Thyroid gland (tissue), 4 donors: ENCODE results near the gene S100A4. TPM values are rescaled to one million over a fixed set of nuclear protein-coding genes. Genes with fewer than 3 reads are reported as not detected.

Source experiments
- DNase-seq, 2 donors: peaks; one replicate each; pipeline ENCODE4 v3.0.0-alpha.2; 2019
- H3K27ac ChIP-seq, 3 donors: fragments of 200-600 bp; sonication (generic); 1 replicate in 2 of 3; 2 replicates in 1 of 3; pipeline ENCODE4 v1.5.1; 2016 to 2019; ENCODE audit warnings: mild to moderate bottlenecking in 1 of 3, moderate library complexity in 1 of 3
- H3K27me3 ChIP-seq: fragments of 200-600 bp; sonication (generic); one replicate; pipeline ENCODE4 v1.5.1; 2019
- H3K36me3 ChIP-seq, 2 donors: fragments of 200-600 bp; sonication (generic); one replicate each; pipeline ENCODE4 v1.5.1; 2016 to 2019
- H3K4me1 ChIP-seq, 2 donors: fragments of 200-600 bp; sonication (generic); one replicate each; pipeline ENCODE4 v1.5.1; 2017 to 2019
- H3K4me3 ChIP-seq, 3 donors: fragments of 200-600 bp; sonication (generic); replicated peaks in 1 of 3; 1 replicate in 2 of 3; 2 replicates in 1 of 3; pipeline ENCODE4 v1.5.1; 2016; ENCODE audit warnings: mild to moderate bottlenecking in 1 of 3
- H3K9me3 ChIP-seq: fragments of 200-600 bp; sonication (generic); one replicate; pipeline ENCODE4 v1.5.1; 2017
- POLR2A ChIP-seq, 2 donors: fragments of 450-650 bp; IDR thresholded peaks; one replicate each; pipeline ENCODE4 v1.6.1; 2017; ENCODE audit warnings: antibody characterized with exemption in 2 of 2, mild to moderate bottlenecking in 2 of 2, moderate library complexity in 1 of 2
- WGBS, 2 donors: methylation state at CpG; one replicate each; pipeline ENCODE4 v1.1.5; 2017; 5-methylcytosine and 5-hydroxymethylcytosine counted together
- intact Hi-C: fragments of 100-400 bp; cut with DNase I; formaldehyde crosslinking; loops from one replicate; pipeline ENCODE4 v1.15.1; 2023
- total RNA-seq, 4 donors: library from RNA; depleted of rRNA; stranded (reverse); fragments of >200 nt; gene quantifications; one replicate each; pipeline ENCODE4 v1.2.3, GENCODE V29; 2016
- TF ChIP-seq, protein P1 (sequence below), 6 experiments: fragments of 200-600 bp in 3 of 6; fragments of 450-650 bp in 3 of 6; sonication (generic) in 3 of 6; IDR thresholded peaks; one replicate each; pipeline ENCODE4 v1.5.1; 2016 to 2019; ENCODE audit warnings: antibody characterized with exemption in 6 of 6, mild to moderate bottlenecking in 2 of 6, inconsistent platforms in 1 of 6, moderate library complexity in 1 of 6

Gene S100A4
- total RNA-seq, 4 donors from 2014 or later: 57.3 to 251 (median 133) TPM

DNA sequence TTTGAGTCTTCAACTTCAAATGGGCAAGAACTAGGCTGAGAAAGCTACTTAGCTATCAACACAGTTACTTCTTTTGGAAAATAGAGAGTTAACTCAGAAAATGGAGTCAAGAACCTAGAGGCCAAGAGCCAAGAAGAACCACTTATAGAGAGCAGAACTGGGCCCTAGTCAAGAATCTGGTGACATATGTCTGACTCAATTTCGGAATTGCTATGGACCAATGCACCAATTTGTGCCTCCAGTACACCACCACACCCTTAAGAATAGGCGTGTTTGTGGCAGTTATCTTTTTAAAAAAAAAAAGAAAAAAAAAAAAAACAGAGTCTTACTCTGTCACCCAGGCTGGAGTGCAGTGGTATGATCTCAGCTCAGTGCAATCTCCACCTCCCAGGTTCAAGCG lies 12.3 kb upstream of the S100A4 start:
- Histone ChIP-seq H3K9me3 (no peaks in the 10 kb centered on the region), H3K36me3 (no peaks in the 10 kb centered on the region), H3K27me3 (no peaks in the 10 kb centered on the region), H3K4me3 (no peak overlapping the region), H3K4me1 (peaks cover 13% of the 10 kb centered on the region in 2 donors), H3K27ac (no peak overlapping the region)
- WGBS, 2 donors: 70 to 84% methylated on average over 3 of the region's 3 CpGs
- intact Hi-C loops: no loop called here
- no peak for TF ChIP-seq POLR2A (IDR thresholded peaks at IDR 0.05)
- TF ChIP-seq, protein P1, sequence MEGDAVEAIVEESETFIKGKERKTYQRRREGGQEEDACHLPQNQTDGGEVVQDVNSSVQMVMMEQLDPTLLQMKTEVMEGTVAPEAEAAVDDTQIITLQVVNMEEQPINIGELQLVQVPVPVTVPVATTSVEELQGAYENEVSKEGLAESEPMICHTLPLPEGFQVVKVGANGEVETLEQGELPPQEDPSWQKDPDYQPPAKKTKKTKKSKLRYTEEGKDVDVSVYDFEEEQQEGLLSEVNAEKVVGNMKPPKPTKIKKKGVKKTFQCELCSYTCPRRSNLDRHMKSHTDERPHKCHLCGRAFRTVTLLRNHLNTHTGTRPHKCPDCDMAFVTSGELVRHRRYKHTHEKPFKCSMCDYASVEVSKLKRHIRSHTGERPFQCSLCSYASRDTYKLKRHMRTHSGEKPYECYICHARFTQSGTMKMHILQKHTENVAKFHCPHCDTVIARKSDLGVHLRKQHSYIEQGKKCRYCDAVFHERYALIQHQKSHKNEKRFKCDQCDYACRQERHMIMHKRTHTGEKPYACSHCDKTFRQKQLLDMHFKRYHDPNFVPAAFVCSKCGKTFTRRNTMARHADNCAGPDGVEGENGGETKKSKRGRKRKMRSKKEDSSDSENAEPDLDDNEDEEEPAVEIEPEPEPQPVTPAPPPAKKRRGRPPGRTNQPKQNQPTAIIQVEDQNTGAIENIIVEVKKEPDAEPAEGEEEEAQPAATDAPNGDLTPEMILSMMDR (IDR thresholded peaks at IDR 0.05): no peak
- no peak for DNase-seq

DNA sequence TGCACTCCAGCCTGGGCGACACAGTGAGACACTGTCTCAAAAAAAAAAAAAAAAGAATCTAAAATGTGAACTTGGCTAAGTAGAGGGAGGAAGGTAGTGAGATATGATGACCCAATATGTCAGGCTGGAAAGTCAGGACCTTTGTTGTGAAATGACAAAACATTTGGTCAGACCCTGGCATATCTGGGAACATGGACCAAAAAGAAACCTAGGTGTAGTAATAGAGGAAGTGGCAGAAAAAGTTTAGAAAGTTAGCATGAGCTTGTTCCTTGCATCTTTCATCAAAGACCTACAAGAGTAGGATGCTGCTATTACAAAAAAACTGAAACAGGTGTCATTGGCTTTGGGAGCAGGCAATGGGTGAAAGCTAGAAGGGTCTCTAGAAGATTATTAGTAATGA lies 10.7 kb upstream of the S100A4 start:
- Histone ChIP-seq H3K4me3 (no peak overlapping the region), H3K36me3 (no peaks in the 10 kb centered on the region), H3K4me1 (peaks cover 13% of the 10 kb centered on the region in 2 donors), H3K27me3 (no peaks in the 10 kb centered on the region), H3K9me3 (no peaks in the 10 kb centered on the region), H3K27ac (no peak overlapping the region)
- intact Hi-C loops: no loop called here
- TF ChIP-seq POLR2A (IDR thresholded peaks at IDR 0.05): no peak
- TF ChIP-seq, protein P1 (IDR thresholded peaks at IDR 0.05): no peak
- DNase-seq: no peak
- 91 to 95% methylated on average over 1 of the region's 1 CpG for WGBS, 2 donors

- Histone ChIP-seq H3K4me1 (peaks cover 16 to 27% of the 10 kb centered on the region in 2 donors), H3K27me3 (no peaks in the 10 kb centered on the region), H3K27ac (peak overlapping the region; percentile 51 to 69 (median 61)), H3K4me3 (no peak overlapping the region), H3K9me3 (no peaks in the 10 kb centered on the region), H3K36me3 (no peaks in the 10 kb centered on the region)
- intact Hi-C loops: no loop called here
- DNase-seq: peak; percentile 37 to 66
- TF ChIP-seq, protein P1 (IDR thresholded peaks at IDR 0.05): no peak
- no peak for TF ChIP-seq POLR2A (IDR thresholded peaks at IDR 0.05)
- 59 to 81% methylated on average over 2 of the region's 2 CpGs for WGBS, 2 donors
Observed at GRCh38 chr1:153553830-153554541, 8.4 kb upstream of the S100A4 start.

- H3K4me1 ChIP-seq: peaks cover 16 to 36% of the 10 kb centered on the region in 2 donors
- H3K36me3 ChIP-seq: no peaks in the 10 kb centered on the region
- intact Hi-C loops: no loop called here
- TF ChIP-seq, protein P1 (IDR thresholded peaks at IDR 0.05): no peak
- DNase-seq: no peak
- H3K27ac ChIP-seq: peak overlapping the region in 1 of 3 donors; percentile 69
- H3K27me3 ChIP-seq: no peaks in the 10 kb centered on the region
- WGBS, 2 donors: 91 to 95% methylated on average over 12 of the region's 12 CpGs
- no peaks in the 10 kb centered on the region for H3K9me3 ChIP-seq
- H3K4me3 ChIP-seq: no peak overlapping the region
Observed at GRCh38 chr1:153553096-153553495, 7.5 kb upstream of the S100A4 start.

GRCh38 chr1:153552335-153552734 lies 6.7 kb upstream of the S100A4 start:
- H3K4me1 ChIP-seq: peaks cover 21 to 44% of the 10 kb centered on the region in 2 donors
- intact Hi-C loops: no loop called here
- 89 to 96% methylated on average over 8 of the region's 8 CpGs for WGBS, 2 donors

More at GRCh38 chr1:153552335-153552734, 6.7 kb upstream of the S100A4 start:
- no peaks in the 10 kb centered on the region for H3K27me3 ChIP-seq
- no peaks in the 10 kb centered on the region for H3K9me3 ChIP-seq
- H3K4me3 ChIP-seq: no peak overlapping the region
- DNase-seq: no peak
- no peaks in the 10 kb centered on the region for H3K36me3 ChIP-seq
- H3K27ac ChIP-seq: no peak overlapping the region
- TF ChIP-seq, protein P1 (IDR thresholded peaks at IDR 0.05): no peak
- no peak for TF ChIP-seq POLR2A (IDR thresholded peaks at IDR 0.05)
